Tibial nerve (tissue), 4 donors: ENCODE results near the gene ATG7.

Experiments
- CTCF ChIP-seq, 5 experiments: fragments of 200-600 bp in 3 of 5; fragments of 450-650 bp in 2 of 5; sonication (generic) in 3 of 5; IDR thresholded peaks; one replicate each; pipeline ENCODE4 v1.5.1; 2016 to 2019; ENCODE audit warnings: antibody characterized with exemption in 5 of 5, mild to moderate bottlenecking in 3 of 5, moderate library complexity in 2 of 5
- EP300 ChIP-seq, 2 donors: sonication (generic); formaldehyde crosslinking; IDR thresholded peaks; one replicate each; pipeline ENCODE4 v1.6.1; 2017; ENCODE audit warnings: antibody characterized with exemption in 2 of 2, mild to moderate bottlenecking in 1 of 2
- POLR2A ChIP-seq, 2 donors: fragments of 450-650 bp; IDR thresholded peaks; one replicate each; pipeline ENCODE4 v1.6.1; 2017; ENCODE audit warnings: antibody characterized with exemption in 2 of 2, mild to moderate bottlenecking in 2 of 2, moderate library complexity in 2 of 2

DNA sequence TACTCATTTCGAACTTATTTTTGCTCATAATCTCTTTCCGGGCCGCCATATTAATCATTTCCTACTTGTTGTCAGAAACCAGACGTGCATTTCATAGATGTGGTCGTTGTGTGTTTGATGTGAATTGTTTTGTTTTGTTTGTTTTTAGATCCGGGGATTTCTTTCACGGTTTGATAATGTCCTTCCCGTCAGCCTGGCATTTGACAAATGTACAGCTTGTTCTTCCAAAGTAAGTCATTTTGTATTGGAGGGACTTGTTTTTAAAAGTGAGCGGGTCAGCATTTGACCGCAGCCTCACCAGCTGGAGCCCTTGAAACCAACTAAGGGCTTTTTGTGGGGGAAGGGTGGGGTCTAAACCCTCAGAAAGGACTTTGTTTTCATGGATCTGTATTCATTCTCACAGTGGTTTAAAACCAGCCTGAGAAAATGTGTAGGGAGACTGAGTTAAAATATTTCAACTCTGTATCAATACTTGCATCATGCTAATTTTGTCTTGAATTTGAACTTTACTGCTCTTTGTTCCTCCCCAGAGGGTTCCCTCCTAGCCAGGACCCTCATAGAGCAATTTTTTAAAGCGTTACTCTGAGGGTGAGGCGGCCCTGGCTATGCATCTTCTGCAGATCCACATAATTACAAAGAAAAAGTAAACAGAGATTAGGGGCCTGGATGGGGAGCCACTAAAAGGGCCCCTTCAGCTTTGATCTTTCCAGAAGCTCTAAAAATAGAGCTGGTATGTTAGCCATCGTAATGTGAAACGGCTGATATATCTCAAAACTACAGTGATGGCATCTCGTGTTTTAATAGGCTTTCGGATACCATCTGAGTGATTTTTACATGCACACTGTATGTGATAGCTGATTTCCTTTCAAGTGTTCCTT is 107.9 kb downstream of the ATG7 start:
- TF ChIP-seq POLR2A (IDR thresholded peaks at IDR 0.05), result no peak
- no peak for TF ChIP-seq CTCF (IDR thresholded peaks at IDR 0.05)
- TF ChIP-seq EP300 (IDR thresholded peaks at IDR 0.05), result peak; percentile 8 to 54
